UCSD-AML1 (cell line): ENCODE results near the gene PHC1.

ENCODE experiments used
- DNase-seq: peaks from one replicate; lab custom pipeline; 2025; ENCODE audit not compliant: unreplicated experiment; lab: John Stamatoyannopoulos, UW

PHC1 gene

GRCh38 chr12:8949342-8950220 is 35.3 kb downstream of the PHC1 start, which contains the start of gene M6PR:
M6PR (minus strand) TSS chr12:8949645; CDS start chr12:8946404, 3,241 bp downstream.
- DNase-seq, result peak; percentile 99

GRCh38 chr12:8950221-8950527 is 35.9 kb downstream of the PHC1 start:
- DNase-seq, result no peak

GRCh38 chr12:8950702-8951478 is 36.6 kb downstream of the PHC1 start:
- DNase-seq, result no peak

GRCh38 chr12:8951744-8952143 is 37.4 kb downstream of the PHC1 start:
- DNase-seq, result peak; percentile 13

- peak; percentile 22 for DNase-seq
Measured at GRCh38 chr12:8953773-8954402, 39.6 kb downstream of the PHC1 start.

GRCh38 chr12:8956073-8956472 is 41.8 kb downstream of the PHC1 start:
- DNase-seq, result no peak

- no peak for DNase-seq
Measured at GRCh38 chr12:8956772-8957171, 42.5 kb downstream of the PHC1 start.

GRCh38 chr12:8957561-8957960 is 43.3 kb downstream of the PHC1 start:
- DNase-seq, result no peak

- DNase-seq, result peak; percentile 26
Measured at GRCh38 chr12:8958066-8958465, 43.8 kb downstream of the PHC1 start.

GRCh38 chr12:8960176-8960575 is 45.9 kb downstream of the PHC1 start:
- DNase-seq, result no peak

GRCh38 chr12:8968761-8969160 is 54.5 kb downstream of the PHC1 start:
- DNase-seq, result no peak

GRCh38 chr12:8969861-8970411 is 55.6 kb downstream of the PHC1 start:
- no peak for DNase-seq

- DNase-seq, result no peak
Measured at GRCh38 chr12:8970432-8970831, 56.1 kb downstream of the PHC1 start.

GRCh38 chr12:8980137-8980536 is 65.8 kb downstream of the PHC1 start:
- DNase-seq, result no peak

- DNase-seq, result no peak
Measured at GRCh38 chr12:8985213-8985754, 71.0 kb downstream of the PHC1 start.

GRCh38 chr12:8987163-8987562 is 72.9 kb downstream of the PHC1 start:
- no peak for DNase-seq

GRCh38 chr12:8987685-8988084 is 73.4 kb downstream of the PHC1 start:
- no peak for DNase-seq

GRCh38 chr12:8989413-8989812 is 75.1 kb downstream of the PHC1 start, which contains the start of gene KLRG1:
KLRG1 (plus strand) TSS chr12:8989546; CDS start chr12:8989636, 90 bp downstream.
- no peak for DNase-seq
